ENCODE data around the gene AS3MT.
"Not testable (repeated sequence)": the region's sequence is repeated elsewhere in the genome, so short reads cannot be mapped to it uniquely, and the experiment has no call there.

AS3MT gene

GRCh38 chr10:102845352-102845902 is 23.8 kb upstream of the AS3MT start:
- ATAC-seq (ENCODE audit: insufficient read depth, low read depth) (no peak), DNase-seq (no peak)
- Histone ChIP-seq H3K27ac (ENCODE audit: low read length) (no peak overlapping the region), H4K20me1 (ENCODE audit: insufficient read depth, low read length) (no peaks in the 10 kb centered on the region), H3K27me3 (ENCODE audit: insufficient read depth, low read length, poor library complexity) (no peaks in the 10 kb centered on the region), H3K79me2 (ENCODE audit: insufficient read depth, low read length) (no peaks in the 10 kb centered on the region), H3K9ac (ENCODE audit: low read depth, low read length) (no peak overlapping the region), H3K9me3 (ENCODE audit: insufficient read depth, low read length, severe bottlenecking) (no peaks in the 10 kb centered on the region), H3K4me3 (ENCODE audit: low read depth in 1 of 2, low read length in 2 of 2) (no peak overlapping the region), H2AFZ (ENCODE audit: low read depth, low read length) (no peak overlapping the region), H3K36me3 (ENCODE audit: insufficient read depth, low read length) (no peaks in the 10 kb centered on the region), H3K4me2 (ENCODE audit: insufficient read depth, low read length) (no peak overlapping the region), H3K4me1 (ENCODE audit: insufficient read depth, low read length) (no peaks in the 10 kb centered on the region)
- no peak for TF ChIP-seq EZH2 (IDR thresholded peaks at IDR 0.05; ENCODE audit: borderline replicate concordance, low read depth, low read length, severe bottlenecking)
- no peak for TF ChIP-seq CTCF (IDR thresholded peaks at IDR 0.05; ENCODE audit: borderline replicate concordance, extremely low read depth, low read length, poor library complexity, severe bottlenecking)

- Histone ChIP-seq H3K27ac (ENCODE audit: low read length) (no peak overlapping the region), H3K4me1 (ENCODE audit: insufficient read depth, low read length) (peaks cover 10% of the 10 kb centered on the region), H3K27me3 (ENCODE audit: insufficient read depth, low read length, poor library complexity) (no peaks in the 10 kb centered on the region), H3K9me3 (ENCODE audit: insufficient read depth, low read length, severe bottlenecking) (no peaks in the 10 kb centered on the region), H3K4me2 (ENCODE audit: insufficient read depth, low read length) (no peak overlapping the region), H3K79me2 (ENCODE audit: insufficient read depth, low read length) (peaks cover 4% of the 10 kb centered on the region; the same call in 1 of the 2 replicates), H3K9ac (ENCODE audit: low read depth, low read length) (no peak overlapping the region), H3K36me3 (ENCODE audit: insufficient read depth, low read length) (no peaks in the 10 kb centered on the region), H4K20me1 (ENCODE audit: insufficient read depth, low read length) (no peaks in the 10 kb centered on the region), H2AFZ (ENCODE audit: low read depth, low read length) (no peak overlapping the region), H3K4me3 (ENCODE audit: low read depth in 1 of 2, low read length in 2 of 2) (no peak overlapping the region)
- TF ChIP-seq EZH2 (IDR thresholded peaks at IDR 0.05; ENCODE audit: borderline replicate concordance, low read depth, low read length, severe bottlenecking) (no peak), CTCF (IDR thresholded peaks at IDR 0.05; ENCODE audit: borderline replicate concordance, extremely low read depth, low read length, poor library complexity, severe bottlenecking) (no peak)
- ATAC-seq (ENCODE audit: insufficient read depth, low read depth) (no peak), DNase-seq (no peak)
These were observed 19.2 kb upstream of the AS3MT start for GRCh38 chr10:102850025-102850518.

- H2AFZ ChIP-seq (ENCODE audit: low read depth, low read length); ATAC-seq (ENCODE audit: insufficient read depth, low read depth): not testable (repeated sequence)
These were observed 16.0 kb upstream of the AS3MT start for GRCh38 chr10:102853237-102853636.

GRCh38 chr10:102855731-102856436 is 13.4 kb upstream of the AS3MT start:
- peaks cover 20% of the 10 kb centered on the region for H3K4me1 ChIP-seq (ENCODE audit: insufficient read depth, low read length)
- H3K79me2 ChIP-seq (ENCODE audit: insufficient read depth, low read length), result peaks cover 15% of the 10 kb centered on the region
- H3K9ac ChIP-seq (ENCODE audit: low read depth, low read length); DNase-seq; H3K27me3 ChIP-seq (ENCODE audit: insufficient read depth, low read length, poor library complexity); H3K36me3 ChIP-seq (ENCODE audit: insufficient read depth, low read length); H4K20me1 ChIP-seq (ENCODE audit: insufficient read depth, low read length); H3K4me3 ChIP-seq (ENCODE audit: low read depth in 1 of 2, low read length in 2 of 2); H3K27ac ChIP-seq (ENCODE audit: low read length); ATAC-seq (ENCODE audit: insufficient read depth, low read depth); H2AFZ ChIP-seq (ENCODE audit: low read depth, low read length); H3K9me3 ChIP-seq (ENCODE audit: insufficient read depth, low read length, severe bottlenecking): not testable (repeated sequence)
- H3K4me2 ChIP-seq (ENCODE audit: insufficient read depth, low read length), result peak overlapping the region; percentile 94

More at GRCh38 chr10:102853237-102853636, 16.0 kb upstream of the AS3MT start:
- H3K9me3 ChIP-seq (ENCODE audit: insufficient read depth, low read length, severe bottlenecking); H3K27me3 ChIP-seq (ENCODE audit: insufficient read depth, low read length, poor library complexity); DNase-seq; H3K4me3 ChIP-seq (ENCODE audit: low read depth in 1 of 2, low read length in 2 of 2); H3K36me3 ChIP-seq (ENCODE audit: insufficient read depth, low read length); H3K27ac ChIP-seq (ENCODE audit: low read length); H3K9ac ChIP-seq (ENCODE audit: low read depth, low read length); H4K20me1 ChIP-seq (ENCODE audit: insufficient read depth, low read length): not testable (repeated sequence)
- Histone ChIP-seq H3K4me1 (ENCODE audit: insufficient read depth, low read length) (peaks cover 20% of the 10 kb centered on the region), H3K79me2 (ENCODE audit: insufficient read depth, low read length) (peaks cover 15% of the 10 kb centered on the region), H3K4me2 (ENCODE audit: insufficient read depth, low read length) (peak overlapping the region; percentile 94; the same call in 1 of the 2 replicates)
